ENCODE results near the gene TRIM9.

DNA sequence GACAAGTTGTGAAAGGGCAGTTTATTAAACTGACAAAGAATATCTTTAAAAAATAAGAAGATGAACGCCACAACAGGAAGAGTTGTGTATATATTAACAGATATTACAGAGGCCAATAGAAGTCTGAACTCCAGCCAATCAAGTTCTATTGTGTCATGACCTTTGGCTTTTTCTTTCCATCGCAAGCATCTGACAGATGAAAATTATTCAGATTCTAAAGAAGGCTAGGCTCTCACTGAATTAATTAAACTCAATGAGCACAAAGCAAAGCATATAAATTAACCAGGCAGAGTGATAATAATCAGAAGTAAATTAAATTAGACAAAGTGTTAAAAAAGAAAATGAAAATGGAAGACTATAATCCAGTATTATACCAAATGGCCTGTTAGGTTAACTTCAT lies 88.6 kb downstream of the TRIM9 start:
- TF ChIP-seq, protein P1, sequence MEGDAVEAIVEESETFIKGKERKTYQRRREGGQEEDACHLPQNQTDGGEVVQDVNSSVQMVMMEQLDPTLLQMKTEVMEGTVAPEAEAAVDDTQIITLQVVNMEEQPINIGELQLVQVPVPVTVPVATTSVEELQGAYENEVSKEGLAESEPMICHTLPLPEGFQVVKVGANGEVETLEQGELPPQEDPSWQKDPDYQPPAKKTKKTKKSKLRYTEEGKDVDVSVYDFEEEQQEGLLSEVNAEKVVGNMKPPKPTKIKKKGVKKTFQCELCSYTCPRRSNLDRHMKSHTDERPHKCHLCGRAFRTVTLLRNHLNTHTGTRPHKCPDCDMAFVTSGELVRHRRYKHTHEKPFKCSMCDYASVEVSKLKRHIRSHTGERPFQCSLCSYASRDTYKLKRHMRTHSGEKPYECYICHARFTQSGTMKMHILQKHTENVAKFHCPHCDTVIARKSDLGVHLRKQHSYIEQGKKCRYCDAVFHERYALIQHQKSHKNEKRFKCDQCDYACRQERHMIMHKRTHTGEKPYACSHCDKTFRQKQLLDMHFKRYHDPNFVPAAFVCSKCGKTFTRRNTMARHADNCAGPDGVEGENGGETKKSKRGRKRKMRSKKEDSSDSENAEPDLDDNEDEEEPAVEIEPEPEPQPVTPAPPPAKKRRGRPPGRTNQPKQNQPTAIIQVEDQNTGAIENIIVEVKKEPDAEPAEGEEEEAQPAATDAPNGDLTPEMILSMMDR (conservative IDR thresholded peaks at IDR 0.05; ENCODE audit: low read depth in 2 of 2): no peak
- no peak for TF ChIP-seq ZNF331 (CRISPR knock-in tag; IDR thresholded peaks at IDR 0.05; ENCODE audit: low read depth)
- TF ChIP-seq EZH2phosphoT487 (IDR thresholded peaks at IDR 0.05; ENCODE audit: unreplicated experiment): no peak
- TF ChIP-seq, protein P2, sequence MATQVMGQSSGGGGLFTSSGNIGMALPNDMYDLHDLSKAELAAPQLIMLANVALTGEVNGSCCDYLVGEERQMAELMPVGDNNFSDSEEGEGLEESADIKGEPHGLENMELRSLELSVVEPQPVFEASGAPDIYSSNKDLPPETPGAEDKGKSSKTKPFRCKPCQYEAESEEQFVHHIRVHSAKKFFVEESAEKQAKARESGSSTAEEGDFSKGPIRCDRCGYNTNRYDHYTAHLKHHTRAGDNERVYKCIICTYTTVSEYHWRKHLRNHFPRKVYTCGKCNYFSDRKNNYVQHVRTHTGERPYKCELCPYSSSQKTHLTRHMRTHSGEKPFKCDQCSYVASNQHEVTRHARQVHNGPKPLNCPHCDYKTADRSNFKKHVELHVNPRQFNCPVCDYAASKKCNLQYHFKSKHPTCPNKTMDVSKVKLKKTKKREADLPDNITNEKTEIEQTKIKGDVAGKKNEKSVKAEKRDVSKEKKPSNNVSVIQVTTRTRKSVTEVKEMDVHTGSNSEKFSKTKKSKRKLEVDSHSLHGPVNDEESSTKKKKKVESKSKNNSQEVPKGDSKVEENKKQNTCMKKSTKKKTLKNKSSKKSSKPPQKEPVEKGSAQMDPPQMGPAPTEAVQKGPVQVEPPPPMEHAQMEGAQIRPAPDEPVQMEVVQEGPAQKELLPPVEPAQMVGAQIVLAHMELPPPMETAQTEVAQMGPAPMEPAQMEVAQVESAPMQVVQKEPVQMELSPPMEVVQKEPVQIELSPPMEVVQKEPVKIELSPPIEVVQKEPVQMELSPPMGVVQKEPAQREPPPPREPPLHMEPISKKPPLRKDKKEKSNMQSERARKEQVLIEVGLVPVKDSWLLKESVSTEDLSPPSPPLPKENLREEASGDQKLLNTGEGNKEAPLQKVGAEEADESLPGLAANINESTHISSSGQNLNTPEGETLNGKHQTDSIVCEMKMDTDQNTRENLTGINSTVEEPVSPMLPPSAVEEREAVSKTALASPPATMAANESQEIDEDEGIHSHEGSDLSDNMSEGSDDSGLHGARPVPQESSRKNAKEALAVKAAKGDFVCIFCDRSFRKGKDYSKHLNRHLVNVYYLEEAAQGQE (IDR thresholded peaks at IDR 0.05; ENCODE audit: unreplicated experiment): no peak
- no peak for TF ChIP-seq EZH2 (IDR thresholded peaks at IDR 0.05; ENCODE audit: low read depth, unreplicated experiment)
- TF ChIP-seq CREB1 (CRISPR knock-in tag; IDR thresholded peaks at IDR 0.05; ENCODE audit: low read depth): no peak
- no peak for TF ChIP-seq JUNB (IDR thresholded peaks at IDR 0.05; ENCODE audit: unreplicated experiment)
- TF ChIP-seq POLR2AphosphoS5 (IDR thresholded peaks at IDR 0.05; ENCODE audit: low read depth): no peak
- TF ChIP-seq, protein P3, sequence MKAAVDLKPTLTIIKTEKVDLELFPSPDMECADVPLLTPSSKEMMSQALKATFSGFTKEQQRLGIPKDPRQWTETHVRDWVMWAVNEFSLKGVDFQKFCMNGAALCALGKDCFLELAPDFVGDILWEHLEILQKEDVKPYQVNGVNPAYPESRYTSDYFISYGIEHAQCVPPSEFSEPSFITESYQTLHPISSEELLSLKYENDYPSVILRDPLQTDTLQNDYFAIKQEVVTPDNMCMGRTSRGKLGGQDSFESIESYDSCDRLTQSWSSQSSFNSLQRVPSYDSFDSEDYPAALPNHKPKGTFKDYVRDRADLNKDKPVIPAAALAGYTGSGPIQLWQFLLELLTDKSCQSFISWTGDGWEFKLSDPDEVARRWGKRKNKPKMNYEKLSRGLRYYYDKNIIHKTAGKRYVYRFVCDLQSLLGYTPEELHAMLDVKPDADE (IDR thresholded peaks at IDR 0.05): no peak
